A673 (cell line): ENCODE data around the gene SSBP3.

Experiments
- CTCF ChIP-seq: fragments of 300-800, 200-600 bp; sonication (generic); conservative IDR thresholded peaks from 2 replicates; pipeline ENCODE4 v1.5.1; 2017; ENCODE audit warnings: low read depth, mild to moderate bottlenecking, antibody characterized with exemption, low read length, moderate library complexity, mixed read lengths
- EZH2 ChIP-seq: fragments of 200-600 bp; sonication (generic); IDR thresholded peaks from 2 replicates; pipeline ENCODE4 v1.6.1; 2017; ENCODE audit warnings: borderline replicate concordance, low read depth, mild to moderate bottlenecking, mixed read lengths, antibody characterized with exemption, low read length; ENCODE audit not compliant: poor library complexity, severe bottlenecking

- TF ChIP-seq CTCF (no peak), EZH2 (no peak)
Observed at GRCh38 chr1:54265659-54266058, 140.5 kb downstream of the SSBP3 start.
